GM21717 (cell line): ENCODE results near the gene PACRG.

Source experiments
- ATAC-seq: cut with Tn5 transposase; IDR thresholded peaks from one replicate; pipeline ENCODE4 v1.9.1; 2021; ENCODE audit warnings: mild to moderate bottlenecking, moderate library complexity; ENCODE audit not compliant: unreplicated experiment

PACRG gene

GRCh38 chr6:162773996-162774395 lies 46.2 kb downstream of the PACRG start:
- no peak for ATAC-seq

DNA sequence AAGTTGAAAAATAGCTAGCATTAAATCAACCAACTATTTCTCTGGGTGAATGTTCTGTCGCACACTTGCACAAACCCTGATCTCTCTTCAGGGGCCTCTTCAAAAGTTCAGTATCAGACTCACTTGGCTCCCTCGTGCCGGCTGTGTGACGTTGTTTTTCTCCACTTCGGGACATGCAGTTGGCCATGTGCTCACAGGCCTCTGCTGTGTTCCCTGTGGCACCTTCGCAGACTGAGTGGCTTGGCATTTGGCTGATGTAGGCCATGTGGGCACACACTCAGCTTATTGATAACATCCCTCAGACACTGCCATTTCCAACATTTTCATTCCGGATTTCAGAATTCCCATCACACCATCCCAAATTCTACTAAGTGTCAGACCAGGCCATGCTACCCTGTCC lies 49.3 kb downstream of the PACRG start:
- no peak for ATAC-seq

GRCh38 chr6:162778603-162779002 lies 50.8 kb downstream of the PACRG start:
- ATAC-seq: no peak

DNA sequence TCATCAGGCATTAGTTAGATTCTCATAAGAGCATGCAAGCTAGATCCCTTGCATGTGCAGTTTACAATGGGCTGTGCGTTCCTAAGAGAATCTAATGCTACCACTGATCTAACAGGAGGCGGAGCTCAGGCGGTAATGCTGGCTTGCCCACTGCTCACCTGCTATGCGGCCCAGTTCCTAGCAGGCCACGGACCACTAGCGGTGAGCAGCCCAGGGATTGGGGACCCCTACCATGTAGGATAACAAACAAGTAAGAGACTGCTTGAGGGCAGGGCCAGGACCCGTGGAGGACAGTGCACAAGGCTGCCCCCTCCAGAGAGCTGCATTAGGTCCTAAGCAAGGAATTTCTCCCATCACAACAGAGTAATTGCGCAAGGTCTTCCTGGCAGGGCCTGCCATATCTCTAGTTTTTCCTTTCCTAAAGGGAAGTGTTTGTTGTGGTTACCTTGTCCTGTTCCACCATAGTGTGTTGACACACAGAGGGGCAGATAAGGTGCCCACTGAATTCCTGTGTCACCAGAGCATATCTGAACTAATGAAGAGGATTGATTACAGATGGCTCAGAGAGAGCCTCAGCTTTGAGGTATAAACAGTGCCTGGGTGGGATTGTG lies 58.0 kb downstream of the PACRG start:
- ATAC-seq: no peak

- peak; percentile 63 for ATAC-seq
These were observed 70.9 kb downstream of the PACRG start for GRCh38 chr6:162798546-162799266.

DNA sequence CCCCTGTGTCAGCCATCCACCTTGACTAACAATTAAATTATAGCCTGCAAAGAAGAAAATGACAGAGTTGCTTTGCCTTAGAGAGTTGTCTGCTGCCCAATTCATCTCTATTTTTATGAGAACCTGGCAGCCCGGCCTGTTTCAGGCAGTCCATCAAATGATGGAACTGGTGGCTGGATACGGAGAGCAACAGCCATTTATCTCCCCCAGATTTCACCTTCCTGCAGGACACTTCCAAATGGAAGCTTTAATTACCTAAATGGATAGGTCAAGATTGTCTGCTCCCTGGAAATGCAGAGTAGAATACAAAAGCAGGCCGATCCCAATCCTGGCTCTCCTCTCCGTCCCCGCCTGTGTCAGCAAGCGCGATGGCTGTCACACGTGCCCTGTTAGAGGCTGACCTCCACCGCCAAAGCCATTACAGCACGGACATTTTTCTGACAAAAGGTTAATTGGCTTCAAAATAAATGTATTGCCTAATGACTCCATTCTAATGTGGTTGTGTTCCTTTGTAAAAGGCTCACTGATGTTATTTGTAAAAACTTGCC lies 86.7 kb downstream of the PACRG start:
- no peak for ATAC-seq

DNA sequence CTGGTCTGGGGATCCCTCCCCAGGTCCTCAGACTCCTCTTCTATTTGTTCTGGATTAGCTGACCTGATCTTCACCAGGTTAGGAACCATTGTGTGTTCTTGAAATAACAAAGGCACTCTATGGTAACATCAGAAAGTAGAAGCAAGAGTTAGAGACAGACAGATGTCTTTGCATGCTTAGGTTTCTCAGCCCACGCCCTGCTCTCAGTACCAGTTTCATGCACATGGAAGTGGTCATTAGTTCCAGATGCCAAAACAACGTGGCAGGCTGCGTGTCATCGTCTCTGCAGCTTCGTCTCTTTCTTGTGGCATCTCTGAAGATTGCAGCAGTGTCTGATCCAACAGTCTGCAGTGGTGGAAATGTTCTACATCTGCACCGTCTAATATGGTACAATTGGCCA lies 89.4 kb downstream of the PACRG start:
- no peak for ATAC-seq

GRCh38 chr6:162819284-162819683 lies 91.5 kb downstream of the PACRG start:
- ATAC-seq: no peak

GRCh38 chr6:162821102-162821501 lies 93.3 kb downstream of the PACRG start:
- ATAC-seq: no peak

GRCh38 chr6:162825597-162825996 lies 97.8 kb downstream of the PACRG start:
- ATAC-seq: no peak

- ATAC-seq: no peak
These were observed 101.4 kb downstream of the PACRG start for GRCh38 chr6:162829013-162829742.

- no peak for ATAC-seq
These were observed 106.0 kb downstream of the PACRG start for GRCh38 chr6:162833776-162834175.

- ATAC-seq: no peak
These were observed 118.2 kb downstream of the PACRG start for GRCh38 chr6:162845972-162846371.

DNA sequence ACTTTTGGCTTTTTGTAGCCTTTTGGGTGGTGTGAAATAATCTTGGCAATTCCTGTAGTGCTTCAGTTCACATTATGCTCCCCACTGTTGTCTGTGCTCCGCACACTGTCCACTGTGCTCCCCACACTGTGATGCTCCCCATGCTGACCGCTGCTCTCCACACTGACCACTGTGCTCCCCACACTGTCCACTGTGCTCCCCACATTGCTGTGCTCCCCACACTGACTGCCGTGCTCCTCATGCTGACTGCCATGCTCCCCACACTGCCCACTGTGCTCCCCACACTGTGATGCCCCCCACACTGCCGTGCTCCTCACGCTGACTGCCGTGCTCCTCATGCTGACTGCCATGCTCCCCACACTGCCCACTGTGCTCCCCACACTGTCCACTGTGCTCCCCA lies 118.9 kb downstream of the PACRG start:
- no peak for ATAC-seq

DNA sequence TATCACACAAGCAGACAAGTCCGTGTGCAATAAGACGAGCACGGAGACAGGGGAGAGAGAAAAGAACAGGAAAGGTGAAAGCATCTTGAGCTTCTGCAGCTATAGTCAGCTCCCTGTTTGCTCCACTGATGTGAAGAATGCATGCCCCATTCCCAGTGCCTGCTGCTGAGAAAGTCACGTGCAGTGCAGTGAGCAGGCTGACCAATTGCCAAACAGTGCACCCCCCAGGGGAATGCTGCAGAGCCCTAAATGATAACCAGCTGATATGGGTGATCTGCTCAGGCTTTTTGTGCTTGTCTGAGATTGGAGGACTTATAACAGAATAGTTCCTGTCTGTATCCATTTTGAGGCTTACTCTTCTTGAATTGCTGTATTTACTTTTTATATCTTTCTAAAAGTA lies 121.5 kb downstream of the PACRG start:
- no peak for ATAC-seq

DNA sequence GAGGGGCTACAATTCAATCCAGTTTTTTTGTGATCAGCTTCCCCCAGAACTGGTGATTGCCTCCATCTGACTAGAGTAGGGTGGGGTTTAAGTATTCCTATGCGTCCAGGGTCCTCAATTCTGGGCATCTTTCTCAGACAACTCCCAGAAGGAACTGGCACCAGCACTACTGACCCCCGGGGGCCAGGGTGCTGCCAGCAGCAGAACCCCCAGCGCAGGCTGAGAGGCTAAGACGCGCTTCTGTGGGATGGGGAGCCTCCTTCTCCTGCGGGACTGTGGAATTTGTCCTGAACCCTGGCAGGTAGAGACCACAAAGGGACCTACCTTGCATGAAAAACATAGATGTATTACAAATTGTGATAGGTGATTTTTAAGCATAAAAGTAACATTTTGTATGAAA lies 124.4 kb downstream of the PACRG start:
- no peak for ATAC-seq

DNA sequence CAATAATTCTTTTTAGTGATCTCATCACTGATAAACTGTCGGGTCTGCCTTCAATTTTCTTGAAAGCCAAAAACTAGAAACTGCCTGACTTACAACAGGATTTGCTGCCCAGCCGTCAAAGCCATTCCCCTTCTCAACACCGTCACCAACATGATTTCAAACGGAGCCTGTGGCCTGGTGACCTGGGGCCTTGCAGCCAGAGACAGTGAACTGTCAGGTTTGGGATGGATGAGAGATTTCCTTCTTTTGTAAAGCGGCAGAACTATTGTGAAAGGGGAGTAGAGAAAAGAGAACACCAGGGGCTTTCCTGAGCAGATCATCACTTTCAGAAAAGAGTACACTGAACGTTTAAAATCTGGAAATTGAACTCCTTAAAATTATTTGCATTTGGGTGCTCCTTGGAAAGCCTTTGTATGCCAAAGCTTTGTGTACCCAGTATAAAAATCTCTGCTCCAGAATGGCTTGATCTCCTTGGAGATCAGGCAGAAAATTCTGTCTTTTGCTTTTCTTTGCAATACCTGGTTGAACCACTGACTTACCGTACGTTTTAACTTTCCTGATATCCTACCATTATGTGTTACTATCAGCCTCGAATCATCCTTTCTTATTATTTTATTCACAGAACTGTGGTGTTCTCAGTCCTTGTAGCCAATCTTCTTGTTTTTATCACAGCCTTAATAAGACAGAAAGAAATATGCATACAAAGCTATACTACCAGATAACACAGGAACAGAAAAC lies 125.2 kb downstream of the PACRG start:
- ATAC-seq: no peak

DNA sequence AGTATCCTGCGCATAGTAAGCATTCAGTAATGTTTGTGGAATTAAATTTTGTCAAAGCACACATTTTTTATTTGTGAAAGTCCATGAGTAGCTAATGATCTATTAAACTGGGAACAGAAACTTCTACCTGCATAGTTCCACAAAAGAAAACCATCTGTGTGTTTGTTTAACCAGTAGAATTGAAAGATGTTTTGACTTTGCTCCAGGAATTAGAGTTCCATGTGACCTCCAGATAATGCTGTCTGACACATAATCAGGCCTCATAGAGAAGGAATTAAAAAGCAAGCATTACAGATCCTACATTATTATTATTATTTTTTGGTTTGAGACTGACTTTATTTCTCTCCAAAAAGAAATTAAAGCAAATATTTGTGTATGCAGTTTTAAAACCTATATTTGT lies 126.5 kb downstream of the PACRG start:
- ATAC-seq: no peak

- no peak for ATAC-seq
These were observed 127.0 kb downstream of the PACRG start for GRCh38 chr6:162854734-162855191.

DNA sequence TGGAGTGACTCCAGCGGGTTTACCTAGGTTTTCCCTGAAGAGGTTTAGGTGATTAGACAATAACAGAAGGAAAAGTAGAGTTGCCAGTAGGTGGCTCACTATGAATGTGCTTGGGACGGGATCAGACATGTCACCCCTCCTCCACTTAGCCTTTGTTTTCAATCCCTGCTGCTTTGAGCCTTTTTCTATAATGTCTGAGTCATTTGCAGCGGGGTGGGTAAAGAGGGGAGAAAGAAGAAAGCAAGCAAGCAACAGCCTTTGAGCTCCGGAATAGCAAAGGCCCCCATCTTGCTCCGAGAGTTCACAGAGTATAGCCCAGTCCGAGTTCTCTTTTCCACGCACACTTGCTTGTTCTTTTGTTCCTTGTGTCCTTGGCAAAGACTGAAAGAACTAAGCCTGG lies 129.1 kb downstream of the PACRG start:
- no peak for ATAC-seq

DNA sequence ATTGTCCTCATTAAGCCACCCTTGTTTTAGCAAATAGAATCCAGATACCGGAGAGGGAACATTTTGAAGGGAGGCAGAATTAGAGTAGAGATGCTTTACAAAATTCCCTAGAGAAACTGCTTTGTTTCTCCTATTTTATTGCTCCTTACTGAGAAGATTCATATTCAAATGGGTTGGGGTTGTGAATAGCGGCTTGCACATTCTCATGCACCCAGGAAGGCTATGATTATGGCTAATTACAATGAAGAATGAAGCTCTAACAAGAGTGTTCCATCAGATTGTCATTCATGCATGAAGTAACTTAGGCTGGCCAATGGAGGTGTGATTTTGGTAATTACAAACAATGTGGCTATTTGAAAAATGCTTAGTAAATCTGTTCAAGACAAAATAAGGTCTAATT lies 129.6 kb downstream of the PACRG start:
- no peak for ATAC-seq
